NCI-H2029 (cell line): ENCODE results near the gene HS1BP3.

Experiments
- DNase-seq: peaks from one replicate; lab custom pipeline; 2025; lab: John Stamatoyannopoulos, UW

HS1BP3 gene

DNA sequence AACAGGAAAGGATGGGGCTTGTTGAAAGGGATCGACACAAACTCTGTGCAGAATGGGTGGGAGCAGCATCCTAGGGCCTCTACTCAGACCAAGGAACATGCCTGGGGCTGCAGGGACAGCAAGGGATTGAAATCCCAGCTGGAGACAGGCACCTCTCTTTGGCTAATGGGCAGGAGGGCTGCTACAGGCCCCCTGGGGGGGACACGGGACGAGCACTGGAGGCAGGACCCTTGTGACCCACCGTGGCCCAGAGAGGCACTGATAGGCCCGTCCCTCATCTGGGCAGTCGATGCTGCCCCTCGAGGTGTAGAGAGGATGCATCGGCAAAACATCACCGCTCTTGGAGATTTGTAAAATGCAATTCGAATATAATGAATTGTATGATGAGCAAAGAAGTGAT, 5.1 kb downstream of the HS1BP3 start:
- no peak for DNase-seq

DNA sequence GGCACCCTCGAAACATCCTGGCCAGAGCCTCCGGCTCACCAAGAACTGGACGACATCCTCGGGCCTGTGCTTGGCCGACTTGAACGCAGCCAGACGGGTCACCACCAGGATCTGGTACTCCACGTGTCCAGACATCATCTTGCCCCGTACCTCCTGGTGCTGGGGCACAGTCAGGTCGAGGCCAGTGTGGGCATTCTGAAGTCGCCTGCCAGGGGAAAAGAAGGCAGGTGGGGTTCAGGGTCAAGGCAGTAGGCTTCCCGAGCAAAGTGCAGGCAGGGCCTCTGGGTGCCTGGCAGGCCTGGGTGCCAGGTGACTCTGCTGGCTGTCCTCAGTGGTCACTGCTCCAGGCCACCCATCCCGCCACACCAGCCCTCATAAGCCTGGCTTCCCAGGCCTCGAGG, 5.6 kb downstream of the HS1BP3 start:
- no peak for DNase-seq

GRCh38 chr2:20643826-20644225, 7.1 kb downstream of the HS1BP3 start:
- no peak for DNase-seq

DNA sequence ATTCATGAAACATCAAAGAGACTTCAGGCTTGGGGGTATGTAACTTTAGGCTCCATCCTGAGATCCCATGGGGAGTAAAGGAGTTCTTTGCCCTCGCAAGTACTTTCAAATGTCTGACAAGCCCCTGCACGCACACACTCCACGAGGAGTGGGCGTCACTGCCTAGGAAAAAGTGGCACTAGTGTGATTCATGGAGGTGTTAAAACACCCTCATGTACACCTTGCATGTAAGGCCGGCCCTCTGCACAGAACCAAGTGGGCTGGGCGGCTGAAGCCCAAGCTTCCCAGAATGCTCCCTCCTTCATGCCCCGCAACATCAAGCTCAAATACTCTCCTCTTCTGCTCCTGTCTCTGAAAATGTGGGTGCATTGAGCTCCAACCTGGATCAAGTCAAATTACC, 7.8 kb downstream of the HS1BP3 start:
- DNase-seq, result no peak

DNA sequence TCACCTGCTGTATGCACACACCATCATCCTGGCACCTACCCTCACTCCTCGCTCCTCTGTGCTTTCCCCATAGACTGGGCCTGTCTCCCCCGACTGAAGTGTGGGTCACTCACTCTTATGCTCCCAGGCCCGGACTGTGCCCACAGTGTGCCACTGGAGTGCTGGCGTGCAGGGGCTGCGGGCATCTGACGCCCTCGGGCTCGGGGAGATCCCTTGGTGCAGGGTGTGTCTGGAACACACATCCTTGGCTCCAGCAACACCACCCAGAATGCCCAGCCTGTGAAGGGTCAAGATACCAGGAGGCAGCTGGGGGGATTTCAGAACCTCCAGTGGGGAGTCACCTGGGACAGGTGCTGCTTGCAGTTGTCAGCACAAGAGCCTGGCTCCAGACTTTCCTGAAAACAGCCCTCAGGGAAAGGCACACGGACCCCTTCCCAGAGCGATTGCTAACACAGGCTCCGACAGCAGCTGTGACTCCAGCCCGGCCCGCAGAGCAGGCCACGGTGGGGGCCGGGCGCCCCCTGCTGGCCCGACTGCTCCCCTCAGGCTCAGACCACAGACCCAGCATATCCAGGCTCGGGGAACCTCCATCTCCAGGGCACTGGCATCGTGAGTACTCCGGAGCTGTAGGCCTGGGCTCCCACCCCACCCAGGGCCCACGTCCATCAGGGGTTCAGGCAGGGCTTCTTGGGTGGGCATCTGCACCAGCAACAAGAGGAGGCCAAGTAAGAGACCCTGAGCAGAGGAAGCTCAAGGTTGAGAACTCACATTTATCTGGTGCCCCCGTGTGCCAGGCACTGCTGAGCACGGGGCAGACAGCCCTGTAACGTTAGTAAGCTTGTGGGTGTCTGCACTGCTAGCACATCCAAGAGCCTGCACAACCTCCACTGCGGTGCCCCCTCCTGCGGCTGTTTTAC, 8.6 kb downstream of the HS1BP3 start:
- peak; percentile 33 for DNase-seq

- DNase-seq, result no peak
These were observed 9.5 kb downstream of the HS1BP3 start for GRCh38 chr2:20641123-20641985.

GRCh38 chr2:20640411-20641122, 10.3 kb downstream of the HS1BP3 start:
- DNase-seq, result no peak

DNA sequence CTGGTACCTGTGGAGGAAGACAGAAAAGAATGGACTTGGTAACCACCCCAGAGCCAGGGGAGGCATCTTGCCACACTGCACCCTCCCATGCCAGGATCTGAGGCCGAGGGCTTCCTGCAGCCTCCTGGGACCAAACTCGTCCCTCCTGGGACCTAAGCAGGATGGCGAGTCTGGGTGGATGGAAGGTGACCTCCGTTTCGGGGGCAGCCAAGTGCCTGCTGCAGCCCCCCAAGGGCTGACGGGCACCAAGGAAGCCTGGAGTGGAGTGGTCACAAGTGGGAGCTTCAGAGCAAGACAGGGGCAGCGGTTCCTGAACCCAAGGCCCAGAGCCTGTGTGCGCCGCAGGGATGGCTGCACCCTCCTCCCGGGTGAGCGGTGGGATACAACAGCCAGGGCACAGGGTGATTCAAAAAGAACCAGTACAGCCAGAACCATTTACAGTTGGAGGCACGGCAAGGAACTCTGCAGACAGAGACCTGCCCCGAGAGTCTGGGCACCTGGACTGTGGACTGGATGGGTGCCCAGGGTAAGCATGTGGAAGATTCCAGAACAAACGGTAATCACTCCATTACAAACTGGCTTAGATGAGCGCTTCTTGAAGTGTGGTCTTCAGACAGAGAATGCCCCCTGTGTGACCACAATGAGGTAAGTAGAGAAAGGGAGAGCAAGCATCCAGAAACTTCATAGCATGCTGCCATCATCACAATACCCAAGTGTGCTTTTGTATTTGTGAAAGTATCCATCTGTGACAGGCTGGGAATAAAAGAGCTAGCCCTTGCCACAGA, 12.1 kb downstream of the HS1BP3 start:
- no peak for DNase-seq

DNA sequence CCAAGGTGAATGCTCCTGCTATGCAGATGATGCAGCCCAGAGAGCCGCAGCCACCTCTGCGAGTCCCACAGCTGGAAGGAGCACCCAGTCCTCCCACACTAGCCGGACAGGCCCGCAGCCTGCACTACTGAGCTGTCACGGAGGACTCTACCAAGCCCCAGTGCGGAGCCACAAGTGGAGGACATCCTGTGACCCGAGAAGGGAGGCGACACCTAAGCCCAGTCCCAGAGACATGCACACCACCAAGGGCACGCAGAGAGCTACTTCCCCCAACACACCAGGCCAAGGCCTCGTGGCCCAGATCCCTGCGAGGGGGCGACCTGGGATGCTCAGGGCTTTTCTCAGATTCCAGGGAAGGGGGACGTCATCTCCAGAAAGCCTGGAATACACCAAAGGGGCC, 12.9 kb downstream of the HS1BP3 start:
- no peak for DNase-seq

GRCh38 chr2:20637147-20637546, 13.8 kb downstream of the HS1BP3 start:
- DNase-seq, result no peak

- DNase-seq, result peak; percentile 53
These were observed 15.0 kb downstream of the HS1BP3 start for GRCh38 chr2:20635675-20636584.

- peak; percentile 28 for DNase-seq
These were observed 15.8 kb downstream of the HS1BP3 start for GRCh38 chr2:20635113-20635510.

DNA sequence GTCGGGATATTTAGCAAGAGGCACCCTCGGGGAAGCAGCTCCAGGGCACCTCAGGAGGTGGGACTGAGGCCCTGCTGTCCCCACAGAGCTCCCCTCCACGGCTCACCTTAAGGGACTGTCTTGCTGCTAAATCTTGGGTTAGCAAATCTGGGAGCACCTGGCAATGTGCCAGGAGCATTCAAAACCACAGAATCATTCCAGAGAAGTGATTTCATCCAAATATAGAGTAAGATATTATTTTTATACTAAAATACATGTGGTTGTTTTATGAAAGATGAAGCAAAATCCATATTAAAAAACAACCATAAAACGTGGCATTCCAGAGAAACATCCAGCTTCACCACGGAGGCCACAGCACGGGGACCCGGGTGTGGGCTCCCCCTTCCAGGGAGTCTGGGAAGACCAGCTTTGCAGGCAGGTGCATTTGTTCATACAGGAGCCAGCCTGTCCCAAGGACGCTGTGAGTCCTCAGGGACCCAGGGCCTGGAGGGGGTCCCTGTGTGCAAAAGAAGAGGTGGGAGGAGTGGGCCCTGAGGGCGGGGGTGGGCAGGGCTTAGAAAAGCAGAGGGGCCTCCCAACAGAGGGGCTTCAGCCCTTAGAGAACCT, 16.3 kb downstream of the HS1BP3 start:
- no peak for DNase-seq

GRCh38 chr2:20633794-20634506, 16.9 kb downstream of the HS1BP3 start:
- peak; percentile 96 for DNase-seq

- no peak for DNase-seq
These were observed 17.9 kb downstream of the HS1BP3 start for GRCh38 chr2:20633001-20633400.

GRCh38 chr2:20632446-20632990, 18.4 kb downstream of the HS1BP3 start:
- DNase-seq, result no peak

DNA sequence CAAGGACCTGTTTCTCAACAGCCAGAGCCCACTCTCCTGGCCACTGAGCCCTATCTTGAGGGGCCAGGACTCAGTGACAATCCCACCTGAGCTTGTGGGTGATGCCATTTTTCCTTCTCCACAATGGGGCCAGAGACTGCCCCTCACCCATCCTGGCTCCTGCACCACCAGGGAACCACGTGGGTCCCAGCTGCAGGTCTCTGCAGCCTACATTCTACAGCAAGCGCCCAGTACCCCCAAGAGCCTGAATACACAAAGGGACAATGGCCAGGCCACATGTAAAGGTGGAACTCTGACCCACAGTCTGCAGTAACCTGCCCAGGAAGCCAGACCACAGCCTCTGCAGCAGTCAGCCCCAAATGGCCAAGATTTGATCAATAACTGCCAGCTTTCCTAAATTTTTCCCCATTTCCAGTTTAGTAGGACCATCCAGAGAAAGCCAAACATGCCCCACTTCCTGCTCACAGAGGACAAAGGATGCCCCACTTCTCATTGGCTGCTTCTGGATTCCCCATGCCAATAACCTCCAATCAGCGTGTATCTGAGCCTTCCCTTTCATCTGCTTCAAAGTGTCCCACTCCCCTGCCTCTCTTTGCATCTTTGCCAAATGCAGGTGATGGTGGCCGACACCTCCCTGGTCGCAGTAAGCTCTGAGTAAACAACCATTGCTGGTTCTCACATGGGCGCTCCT, 19.1 kb downstream of the HS1BP3 start:
- DNase-seq, result no peak

- no peak for DNase-seq
These were observed 19.9 kb downstream of the HS1BP3 start for GRCh38 chr2:20630967-20631366.
